SIG-M5 (cell line): ENCODE measurements around the gene PCDHGB5.
"Not testable (repeated sequence)": the region's sequence is repeated elsewhere in the genome, so short reads cannot be mapped to it uniquely, and the experiment has no call there.

Experiments used
- DNase-seq: peaks from one replicate; lab custom pipeline; 2025; lab: John Stamatoyannopoulos, UW

PCDHGB5 gene

DNA sequence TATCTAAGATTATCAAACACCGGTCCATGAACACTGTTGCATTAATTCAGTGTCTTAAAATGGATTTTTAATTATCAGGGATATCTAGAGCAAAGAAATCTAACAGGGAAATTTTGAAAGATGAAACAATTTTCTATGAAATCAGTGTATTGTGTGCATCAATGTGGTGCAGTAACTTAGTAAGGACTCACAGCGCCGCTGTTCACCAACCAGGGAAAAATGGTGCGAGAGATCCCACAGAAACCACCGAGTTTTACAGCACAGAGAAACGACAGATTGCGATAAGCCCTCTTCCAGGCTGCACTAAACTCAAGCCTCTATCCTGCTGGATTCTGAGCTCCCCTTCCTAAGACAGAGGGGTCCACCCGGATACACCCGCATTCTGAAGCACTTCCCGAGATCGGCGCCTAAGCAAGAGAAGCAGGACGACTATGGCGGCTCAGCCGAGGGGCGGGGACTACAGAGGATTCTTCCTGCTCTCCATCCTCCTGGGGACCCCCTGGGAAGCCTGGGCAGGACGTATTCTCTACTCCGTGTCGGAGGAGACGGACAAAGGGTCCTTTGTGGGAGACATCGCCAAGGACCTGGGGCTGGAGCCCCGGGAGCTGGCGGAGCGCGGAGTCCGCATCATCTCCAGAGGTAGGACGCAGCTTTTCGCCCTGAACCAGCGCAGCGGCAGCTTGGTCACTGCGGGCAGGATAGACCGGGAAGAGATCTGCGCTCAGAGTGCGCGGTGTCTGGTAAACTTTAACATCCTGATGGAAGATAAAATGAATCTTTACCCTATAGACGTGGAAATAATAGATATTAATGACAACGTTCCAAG, 15.1 kb upstream of the PCDHGB5 start, which contains the start of gene PCDHGA7:
PCDHGA7 (plus strand) TSS at position 274 of the 826 bp plus-strand sequence; CDS start at position 432, 158 bp downstream.
- no peak for DNase-seq

DNA sequence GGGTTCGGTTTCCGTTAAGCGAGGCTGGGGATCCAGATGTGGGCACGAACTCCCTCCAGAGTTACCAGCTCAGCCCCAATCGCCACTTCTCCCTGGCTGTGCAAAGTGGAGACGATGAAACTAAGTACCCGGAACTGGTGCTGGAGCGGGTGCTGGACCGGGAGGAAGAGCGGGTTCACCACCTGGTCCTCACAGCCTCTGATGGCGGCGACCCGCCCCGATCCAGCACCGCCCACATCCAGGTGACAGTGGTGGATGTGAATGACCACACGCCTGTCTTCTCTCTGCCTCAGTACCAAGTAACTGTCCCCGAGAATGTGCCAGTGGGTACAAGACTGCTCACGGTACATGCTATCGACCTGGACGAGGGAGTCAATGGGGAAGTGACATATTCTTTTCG, 14.4 kb upstream of the PCDHGB5 start:
- DNase-seq: no peak

DNA sequence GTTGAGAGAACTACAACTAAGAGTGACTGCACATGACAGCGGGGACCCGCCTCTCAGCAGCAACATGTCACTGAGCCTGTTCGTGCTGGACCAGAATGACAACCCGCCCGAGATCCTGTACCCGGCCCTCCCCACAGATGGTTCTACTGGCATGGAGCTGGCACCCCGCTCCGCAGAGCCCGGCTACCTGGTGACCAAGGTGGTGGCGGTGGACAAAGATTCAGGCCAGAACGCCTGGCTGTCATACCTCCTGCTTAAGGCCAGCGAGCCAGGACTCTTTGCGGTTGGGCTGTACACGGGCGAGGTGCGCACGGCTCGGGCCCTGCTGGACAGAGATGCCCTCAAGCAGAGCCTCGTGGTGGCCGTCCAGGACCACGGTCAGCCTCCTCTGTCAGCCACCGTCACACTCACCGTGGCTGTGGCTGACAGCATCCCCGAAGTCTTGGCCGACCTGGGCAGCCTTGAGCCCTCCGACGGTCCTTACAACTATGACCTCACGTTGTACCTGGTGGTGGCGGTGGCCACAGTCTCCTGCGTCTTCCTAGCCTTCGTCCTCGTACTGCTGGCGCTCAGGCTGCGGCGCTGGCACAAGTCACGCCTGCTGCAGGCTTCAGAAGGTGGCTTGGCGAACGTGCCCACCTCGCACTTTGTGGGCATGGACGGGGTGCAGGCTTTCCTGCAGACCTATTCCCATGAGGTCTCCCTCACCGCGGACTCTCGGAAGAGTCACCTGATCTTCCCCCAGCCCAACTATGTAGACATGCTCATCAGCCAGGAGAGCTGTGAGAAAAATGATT, 13.1 kb upstream of the PCDHGB5 start:
- DNase-seq: no peak

DNA sequence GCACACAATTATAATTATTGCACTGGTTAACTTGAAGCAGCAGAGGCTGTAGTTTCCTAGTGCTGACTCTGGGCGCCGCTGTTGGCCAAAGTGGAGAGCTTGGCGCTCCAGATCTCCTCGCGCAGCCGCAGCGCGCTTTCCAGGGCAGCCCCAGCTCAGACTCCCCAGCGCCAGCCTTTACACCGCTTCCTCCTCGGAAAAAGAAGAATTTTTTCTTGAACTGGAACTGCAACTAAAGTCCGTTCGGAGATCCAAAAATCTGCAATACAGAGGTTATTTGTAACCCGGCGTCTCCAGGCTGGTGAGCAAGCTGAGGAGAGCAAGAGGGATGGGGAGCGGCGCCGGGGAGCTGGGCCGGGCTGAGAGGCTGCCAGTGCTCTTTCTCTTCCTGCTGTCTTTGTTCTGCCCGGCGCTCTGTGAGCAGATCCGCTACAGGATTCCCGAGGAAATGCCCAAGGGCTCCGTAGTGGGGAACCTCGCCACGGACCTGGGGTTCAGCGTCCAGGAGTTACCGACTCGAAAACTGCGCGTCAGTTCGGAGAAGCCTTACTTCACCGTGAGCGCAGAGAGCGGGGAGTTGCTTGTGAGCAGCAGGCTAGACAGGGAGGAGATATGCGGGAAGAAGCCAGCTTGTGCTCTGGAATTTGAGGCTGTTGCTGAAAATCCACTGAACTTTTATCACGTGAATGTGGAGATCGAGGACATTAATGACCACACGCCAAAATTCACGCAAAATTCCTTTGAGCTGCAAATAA, 10.0 kb upstream of the PCDHGB5 start, which contains the start of gene PCDHGB4:
PCDHGB4 (plus strand) TSS at position 142 of the 755 bp plus-strand sequence; CDS start at position 329, 187 bp downstream.
- DNase-seq: not testable (repeated sequence)

DNA sequence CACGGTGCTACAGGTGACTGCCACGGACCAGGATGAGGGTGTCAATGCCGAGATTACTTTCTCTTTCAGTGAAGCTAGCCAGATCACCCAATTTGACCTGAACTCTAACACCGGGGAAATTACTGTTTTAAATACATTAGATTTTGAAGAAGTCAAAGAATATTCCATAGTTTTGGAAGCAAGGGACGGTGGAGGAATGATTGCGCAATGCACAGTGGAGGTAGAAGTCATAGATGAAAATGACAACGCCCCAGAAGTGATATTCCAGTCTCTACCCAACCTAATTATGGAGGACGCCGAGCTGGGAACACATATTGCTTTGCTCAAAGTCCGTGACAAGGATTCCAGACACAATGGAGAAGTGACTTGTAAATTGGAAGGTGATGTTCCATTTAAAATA, 9.1 kb upstream of the PCDHGB5 start:
- no peak for DNase-seq

DNA sequence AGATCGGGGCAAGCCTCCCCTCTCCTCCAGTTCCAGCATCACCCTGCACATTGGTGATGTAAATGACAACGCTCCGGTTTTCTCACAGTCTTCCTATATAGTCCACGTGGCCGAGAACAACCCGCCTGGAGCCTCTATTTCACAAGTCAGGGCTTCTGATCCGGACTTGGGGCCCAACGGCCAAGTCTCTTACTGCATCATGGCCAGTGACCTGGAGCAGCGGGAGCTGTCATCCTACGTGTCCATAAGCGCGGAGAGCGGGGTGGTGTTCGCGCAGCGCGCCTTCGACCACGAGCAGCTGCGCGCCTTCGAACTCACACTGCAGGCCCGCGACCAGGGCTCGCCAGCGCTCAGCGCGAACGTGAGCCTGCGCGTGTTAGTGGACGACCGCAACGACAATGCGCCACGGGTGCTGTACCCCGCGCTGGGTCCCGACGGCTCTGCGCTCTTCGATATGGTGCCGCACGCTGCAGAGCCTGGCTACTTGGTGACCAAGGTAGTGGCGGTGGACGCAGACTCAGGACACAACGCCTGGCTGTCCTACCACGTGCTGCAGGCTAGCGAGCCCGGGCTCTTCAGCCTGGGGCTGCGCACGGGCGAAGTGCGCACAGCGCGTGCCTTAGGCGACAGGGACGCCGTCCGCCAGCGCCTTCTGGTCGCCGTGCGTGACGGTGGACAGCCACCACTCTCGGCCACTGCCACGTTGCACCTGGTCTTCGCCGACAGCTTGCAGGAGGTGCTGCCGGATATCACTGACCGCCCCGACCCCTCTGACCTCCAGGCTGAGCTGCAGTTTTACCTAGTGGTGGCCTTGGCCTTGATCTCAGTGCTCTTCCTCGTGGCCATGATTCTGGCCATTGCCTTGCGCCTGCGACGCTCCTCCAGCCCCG, 8.3 kb upstream of the PCDHGB5 start:
- no peak for DNase-seq

DNA sequence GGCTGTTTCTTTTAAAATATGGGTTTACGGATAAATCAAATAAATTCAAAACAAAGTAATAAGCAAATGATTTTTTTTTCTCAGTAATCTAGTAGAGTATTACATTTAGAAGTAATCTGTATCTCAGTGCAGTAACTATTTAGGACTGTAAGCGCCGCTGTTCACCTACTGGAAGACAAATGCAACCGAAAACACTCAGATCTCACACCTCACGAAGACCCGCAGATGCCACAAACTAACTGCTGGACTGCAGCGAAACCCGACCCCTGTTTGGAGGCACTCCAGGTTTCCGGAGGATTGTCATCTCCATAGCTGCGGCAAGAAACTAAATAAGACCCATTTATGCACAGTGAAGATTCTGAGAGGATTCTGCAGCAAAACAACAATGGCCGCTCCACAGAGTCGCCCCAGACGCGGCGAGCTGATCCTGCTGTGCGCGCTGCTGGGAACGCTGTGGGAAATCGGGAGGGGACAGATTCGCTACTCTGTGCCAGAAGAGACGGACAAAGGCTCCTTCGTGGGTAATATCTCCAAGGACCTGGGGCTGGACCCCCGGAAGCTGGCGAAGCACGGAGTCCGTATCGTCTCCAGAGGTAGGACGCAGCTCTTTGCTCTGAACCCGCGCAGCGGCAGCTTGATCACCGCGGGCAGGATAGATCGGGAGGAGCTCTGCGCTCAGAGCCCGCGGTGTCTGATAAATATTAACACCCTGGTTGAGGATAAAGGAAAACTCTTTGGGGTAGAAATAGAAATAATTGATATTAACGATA, 5.1 kb upstream of the PCDHGB5 start, which contains the start of gene PCDHGA8:
PCDHGA8 (plus strand) TSS at position 205 of the 770 bp plus-strand sequence; CDS start at position 386, 181 bp downstream.
- no peak for DNase-seq

DNA sequence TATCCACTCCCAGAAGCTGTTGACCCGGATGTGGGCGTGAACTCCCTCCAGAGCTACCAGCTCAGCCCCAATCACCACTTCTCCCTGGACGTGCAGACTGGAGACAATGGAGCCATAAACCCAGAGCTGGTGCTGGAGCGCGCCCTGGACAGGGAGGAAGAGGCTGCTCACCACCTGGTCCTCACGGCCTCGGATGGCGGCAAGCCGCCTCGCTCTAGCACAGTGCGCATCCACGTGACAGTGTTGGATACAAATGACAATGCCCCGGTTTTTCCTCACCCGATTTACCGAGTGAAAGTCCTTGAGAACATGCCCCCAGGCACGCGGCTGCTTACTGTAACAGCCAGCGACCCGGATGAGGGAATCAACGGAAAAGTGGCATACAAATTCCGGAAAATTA, 4.5 kb upstream of the PCDHGB5 start:
- no peak for DNase-seq

DNA sequence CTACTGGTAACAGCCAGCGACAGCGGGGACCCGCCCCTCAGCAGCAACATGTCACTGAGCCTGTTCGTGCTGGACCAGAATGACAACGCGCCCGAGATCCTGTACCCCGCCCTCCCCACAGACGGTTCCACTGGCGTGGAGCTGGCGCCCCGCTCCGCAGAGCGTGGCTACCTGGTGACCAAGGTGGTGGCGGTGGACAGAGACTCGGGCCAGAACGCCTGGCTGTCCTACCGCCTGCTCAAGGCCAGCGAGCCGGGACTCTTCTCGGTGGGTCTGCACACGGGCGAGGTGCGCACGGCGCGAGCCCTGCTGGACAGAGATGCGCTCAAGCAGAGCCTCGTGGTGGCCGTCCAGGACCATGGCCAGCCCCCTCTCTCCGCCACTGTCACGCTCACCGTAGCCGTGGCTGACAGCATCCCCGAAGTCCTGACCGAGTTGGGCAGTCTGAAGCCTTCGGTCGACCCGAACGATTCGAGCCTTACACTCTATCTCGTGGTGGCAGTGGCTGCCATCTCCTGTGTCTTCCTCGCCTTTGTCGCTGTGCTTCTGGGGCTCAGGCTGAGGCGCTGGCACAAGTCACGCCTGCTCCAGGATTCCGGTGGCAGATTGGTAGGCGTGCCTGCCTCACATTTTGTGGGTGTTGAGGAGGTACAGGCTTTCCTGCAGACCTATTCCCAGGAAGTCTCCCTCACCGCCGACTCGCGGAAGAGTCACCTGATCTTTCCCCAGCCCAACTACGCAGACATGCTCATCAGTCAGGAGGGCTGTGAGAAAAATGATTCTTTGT, 3.2 kb upstream of the PCDHGB5 start:
- not testable (repeated sequence) for DNase-seq

DNA sequence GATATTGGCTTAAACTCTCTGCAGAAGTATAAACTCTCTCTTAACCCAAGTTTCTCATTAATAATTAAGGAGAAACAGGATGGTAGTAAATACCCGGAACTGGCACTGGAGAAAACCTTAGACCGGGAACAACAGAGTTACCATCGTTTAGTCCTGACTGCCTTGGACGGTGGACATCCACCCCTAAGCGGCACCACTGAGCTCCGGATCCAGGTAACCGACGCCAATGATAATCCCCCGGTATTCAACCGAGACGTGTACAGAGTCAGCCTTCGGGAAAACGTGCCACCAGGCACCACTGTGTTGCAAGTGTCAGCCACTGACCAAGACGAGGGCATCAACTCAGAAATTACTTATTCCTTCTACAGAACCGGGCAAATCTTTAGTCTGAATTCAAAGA, 861 bp downstream of the PCDHGB5 start:
- DNase-seq: no peak

DNA sequence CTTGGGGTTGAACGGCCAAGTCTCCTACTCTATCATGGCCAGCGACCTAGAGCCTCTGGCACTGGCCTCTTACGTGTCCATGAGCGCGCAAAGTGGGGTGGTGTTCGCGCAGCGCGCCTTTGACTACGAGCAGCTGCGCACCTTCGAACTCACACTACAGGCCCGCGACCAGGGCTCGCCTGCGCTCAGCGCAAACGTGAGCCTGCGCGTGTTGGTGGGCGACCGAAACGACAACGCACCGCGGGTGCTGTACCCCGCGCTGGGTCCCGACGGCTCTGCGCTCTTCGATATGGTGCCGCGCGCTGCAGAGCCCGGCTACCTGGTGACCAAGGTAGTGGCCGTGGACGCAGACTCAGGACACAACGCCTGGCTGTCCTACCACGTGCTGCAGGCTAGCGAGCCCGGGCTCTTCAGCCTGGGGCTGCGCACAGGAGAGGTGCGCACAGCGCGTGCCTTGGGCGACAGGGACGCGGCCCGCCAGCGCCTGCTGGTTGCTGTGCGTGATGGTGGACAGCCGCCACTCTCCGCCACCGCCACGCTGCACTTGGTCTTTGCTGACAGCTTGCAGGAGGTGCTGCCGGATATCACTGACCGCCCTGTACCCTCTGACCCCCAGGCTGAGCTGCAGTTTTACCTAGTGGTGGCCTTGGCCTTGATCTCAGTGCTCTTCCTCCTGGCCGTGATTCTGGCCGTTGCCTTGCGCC, 2.0 kb downstream of the PCDHGB5 start:
- DNase-seq: no peak

DNA sequence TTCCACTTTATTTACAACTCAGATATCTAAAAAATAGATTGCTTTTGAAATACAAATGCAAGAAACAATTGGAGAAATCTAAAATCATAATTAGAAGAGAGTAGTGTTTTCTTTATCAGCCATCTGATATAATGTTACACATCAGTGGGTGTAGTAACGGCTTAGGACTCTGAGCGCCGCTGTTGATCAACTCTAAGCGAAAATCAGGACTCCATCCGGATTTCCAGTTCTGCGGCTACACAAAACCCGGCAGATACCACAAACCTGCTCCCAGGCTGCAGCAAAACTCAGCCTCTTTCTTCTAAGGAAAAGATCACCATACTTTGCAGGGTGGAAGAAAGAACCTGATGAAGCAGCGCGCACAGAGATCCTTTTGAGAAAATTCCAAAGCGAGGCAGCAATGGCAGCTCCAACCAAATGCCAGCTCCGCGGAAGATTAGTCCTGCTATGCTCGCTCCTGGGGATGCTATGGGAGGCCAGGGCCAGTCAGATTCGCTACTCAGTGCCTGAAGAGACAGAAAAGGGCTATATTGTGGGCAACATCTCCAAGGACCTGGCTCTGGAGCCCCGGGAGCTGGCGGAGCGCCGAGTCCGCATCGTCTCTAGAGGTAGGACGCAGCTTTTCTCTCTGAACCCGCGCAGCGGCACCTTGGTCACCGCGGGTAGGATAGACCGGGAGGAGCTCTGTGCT, 5.0 kb downstream of the PCDHGB5 start, which contains the start of gene PCDHGA9:
PCDHGA9 (plus strand) TSS at position 226 of the 691 bp plus-strand sequence; CDS start at position 401, 175 bp downstream.
- no peak for DNase-seq

DNA sequence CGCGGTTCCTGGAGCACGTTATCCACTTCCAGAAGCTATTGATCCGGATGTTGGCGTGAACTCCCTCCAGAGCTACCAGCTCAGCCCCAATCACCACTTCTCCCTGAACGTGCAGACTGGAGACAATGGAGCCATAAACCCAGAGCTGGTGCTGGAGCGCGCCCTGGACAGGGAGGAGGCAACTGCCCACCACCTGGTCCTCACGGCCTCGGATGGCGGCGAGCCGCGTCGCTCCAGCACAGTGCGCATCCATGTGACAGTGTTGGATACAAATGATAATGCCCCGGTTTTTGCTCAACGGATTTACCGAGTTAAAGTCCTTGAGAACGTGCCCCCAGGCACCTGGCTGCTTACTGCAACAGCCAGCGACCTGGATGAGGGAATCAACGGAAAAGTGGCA, 5.6 kb downstream of the PCDHGB5 start:
- DNase-seq: no peak

DNA sequence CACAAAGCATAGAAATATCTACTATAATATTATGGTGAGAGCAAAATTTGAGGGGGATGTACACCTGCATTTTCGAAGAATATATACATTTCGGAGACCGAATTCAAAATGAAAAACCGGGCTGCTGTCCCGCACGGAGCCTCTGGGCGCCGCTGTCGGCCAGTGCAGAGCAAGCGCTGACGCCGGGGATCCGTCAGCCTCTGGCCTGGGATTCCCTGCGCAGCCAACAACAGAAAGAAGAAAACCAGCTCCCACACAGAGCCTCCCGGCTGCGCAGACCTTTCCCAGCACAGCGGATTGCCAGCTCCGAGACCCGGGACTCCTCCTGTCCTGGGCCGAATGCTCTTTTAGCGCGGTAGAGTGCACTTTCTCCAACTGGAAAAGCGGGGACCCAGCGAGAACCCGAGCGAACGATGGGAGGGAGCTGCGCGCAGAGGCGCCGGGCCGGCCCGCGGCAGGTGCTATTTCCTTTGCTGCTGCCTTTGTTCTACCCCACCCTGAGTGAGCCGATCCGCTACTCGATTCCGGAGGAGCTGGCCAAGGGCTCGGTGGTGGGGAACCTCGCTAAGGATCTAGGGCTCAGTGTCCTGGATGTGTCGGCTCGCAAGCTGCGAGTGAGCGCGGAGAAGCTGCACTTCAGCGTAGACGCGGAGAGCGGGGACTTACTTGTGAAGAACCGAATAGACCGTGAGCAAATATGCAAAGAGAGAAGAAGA, 10.2 kb downstream of the PCDHGB5 start, which contains the start of gene PCDHGB6:
PCDHGB6 (plus strand) TSS at position 232 of the 716 bp plus-strand sequence; CDS start at position 414, 182 bp downstream.
- DNase-seq: not testable (repeated sequence)

DNA sequence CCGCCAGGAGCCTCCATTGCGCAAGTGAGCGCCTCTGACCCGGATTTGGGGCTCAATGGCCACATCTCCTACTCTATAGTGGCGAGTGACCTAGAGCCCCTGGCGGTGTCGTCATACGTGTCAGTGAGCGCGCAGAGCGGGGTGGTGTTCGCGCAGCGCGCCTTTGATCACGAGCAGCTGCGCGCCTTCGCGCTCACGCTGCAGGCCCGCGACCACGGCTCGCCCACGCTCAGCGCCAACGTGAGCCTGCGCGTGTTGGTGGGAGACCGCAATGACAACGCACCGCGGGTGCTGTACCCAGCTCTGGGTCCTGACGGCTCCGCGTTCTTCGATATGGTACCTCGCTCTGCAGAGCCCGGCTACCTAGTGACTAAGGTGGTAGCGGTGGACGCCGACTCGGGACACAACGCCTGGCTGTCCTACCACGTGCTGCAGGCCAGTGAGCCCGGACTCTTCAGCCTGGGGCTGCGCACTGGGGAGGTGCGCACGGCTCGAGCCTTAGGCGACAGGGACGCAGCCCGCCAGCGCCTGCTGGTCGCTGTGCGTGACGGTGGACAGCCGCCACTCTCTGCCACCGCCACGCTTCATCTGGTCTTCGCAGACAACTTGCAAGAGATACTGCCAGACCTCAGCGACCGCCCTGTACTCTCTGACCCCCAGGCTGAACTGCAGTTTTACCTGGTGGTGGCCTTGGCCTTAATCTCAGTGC, 12.0 kb downstream of the PCDHGB5 start:
- DNase-seq: no peak

DNA sequence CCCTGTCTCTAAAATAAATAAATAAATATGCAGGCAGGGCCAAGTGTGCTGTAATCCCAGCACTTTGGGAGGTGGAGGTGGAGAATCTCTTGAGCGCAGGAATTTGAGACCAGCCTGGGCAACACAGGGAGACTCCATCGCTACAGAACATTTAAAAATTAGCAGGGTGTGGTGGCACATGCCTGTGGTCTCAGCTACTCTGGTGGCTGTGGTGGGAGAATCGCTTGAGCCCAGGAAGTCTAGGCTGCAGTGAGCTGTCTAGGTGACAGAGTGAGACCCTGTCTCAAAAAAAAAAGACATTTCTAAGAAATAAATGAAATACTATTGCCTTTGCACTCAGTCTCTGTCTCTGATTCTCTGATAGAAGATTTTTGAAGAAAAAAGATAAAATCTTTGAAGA, 13.8 kb downstream of the PCDHGB5 start:
- no peak for DNase-seq
